GM21526 (cell line): ENCODE data around the gene ME3.

Source experiments
- ATAC-seq: cut with Tn5 transposase; IDR thresholded peaks from one replicate; pipeline ENCODE4 v1.9.1; 2021; ENCODE audit warnings: moderate library complexity; ENCODE audit not compliant: unreplicated experiment, low FRiP score

Gene ME3

GRCh38 chr11:86672007-86672621, at the start of gene ME3:
Gene ME3, minus strand, starts transcription at chr11:86672616.
- ATAC-seq = no peak

GRCh38 chr11:86722006-86722405, 49.6 kb upstream of the ME3 start:
- ATAC-seq = no peak

GRCh38 chr11:86720546-86720945, 48.1 kb upstream of the ME3 start:
- no peak for ATAC-seq

- no peak for ATAC-seq
These were observed 47.5 kb upstream of the ME3 start for GRCh38 chr11:86719781-86720463.

- ATAC-seq = no peak
These were observed 46.6 kb upstream of the ME3 start for GRCh38 chr11:86718999-86719398.

- ATAC-seq = no peak
These were observed 46.1 kb upstream of the ME3 start for GRCh38 chr11:86718521-86718920.

GRCh38 chr11:86717817-86718501, 45.5 kb upstream of the ME3 start:
- no peak for ATAC-seq

GRCh38 chr11:86715611-86716010, 43.2 kb upstream of the ME3 start:
- ATAC-seq = no peak

GRCh38 chr11:86713552-86713951, 41.1 kb upstream of the ME3 start:
- ATAC-seq = no peak

- ATAC-seq = no peak
These were observed 38.5 kb upstream of the ME3 start for GRCh38 chr11:86710936-86711335.

GRCh38 chr11:86708669-86709068, 36.3 kb upstream of the ME3 start:
- ATAC-seq = no peak

- no peak for ATAC-seq
These were observed 34.1 kb upstream of the ME3 start for GRCh38 chr11:86706338-86707131.

GRCh38 chr11:86704710-86705109, 32.3 kb upstream of the ME3 start:
- ATAC-seq = no peak

GRCh38 chr11:86703987-86704386, 31.6 kb upstream of the ME3 start:
- ATAC-seq = no peak

GRCh38 chr11:86702220-86702983, 30.0 kb upstream of the ME3 start:
- no peak for ATAC-seq

- no peak for ATAC-seq
These were observed 26.8 kb upstream of the ME3 start for GRCh38 chr11:86699040-86699791.

- ATAC-seq = no peak
These were observed 26.2 kb upstream of the ME3 start for GRCh38 chr11:86698639-86699038.

- no peak for ATAC-seq
These were observed 24.0 kb upstream of the ME3 start for GRCh38 chr11:86696451-86696850.

- ATAC-seq = no peak
These were observed 23.6 kb upstream of the ME3 start for GRCh38 chr11:86696004-86696403.

GRCh38 chr11:86695373-86695772, 23.0 kb upstream of the ME3 start:
- no peak for ATAC-seq
